ENCODE data around the gene RHBDF2.
"Not testable (repeated sequence)": the region's sequence is repeated elsewhere in the genome, so short reads cannot be mapped to it uniquely, and the experiment has no call there.

The RHBDF2 gene

DNA sequence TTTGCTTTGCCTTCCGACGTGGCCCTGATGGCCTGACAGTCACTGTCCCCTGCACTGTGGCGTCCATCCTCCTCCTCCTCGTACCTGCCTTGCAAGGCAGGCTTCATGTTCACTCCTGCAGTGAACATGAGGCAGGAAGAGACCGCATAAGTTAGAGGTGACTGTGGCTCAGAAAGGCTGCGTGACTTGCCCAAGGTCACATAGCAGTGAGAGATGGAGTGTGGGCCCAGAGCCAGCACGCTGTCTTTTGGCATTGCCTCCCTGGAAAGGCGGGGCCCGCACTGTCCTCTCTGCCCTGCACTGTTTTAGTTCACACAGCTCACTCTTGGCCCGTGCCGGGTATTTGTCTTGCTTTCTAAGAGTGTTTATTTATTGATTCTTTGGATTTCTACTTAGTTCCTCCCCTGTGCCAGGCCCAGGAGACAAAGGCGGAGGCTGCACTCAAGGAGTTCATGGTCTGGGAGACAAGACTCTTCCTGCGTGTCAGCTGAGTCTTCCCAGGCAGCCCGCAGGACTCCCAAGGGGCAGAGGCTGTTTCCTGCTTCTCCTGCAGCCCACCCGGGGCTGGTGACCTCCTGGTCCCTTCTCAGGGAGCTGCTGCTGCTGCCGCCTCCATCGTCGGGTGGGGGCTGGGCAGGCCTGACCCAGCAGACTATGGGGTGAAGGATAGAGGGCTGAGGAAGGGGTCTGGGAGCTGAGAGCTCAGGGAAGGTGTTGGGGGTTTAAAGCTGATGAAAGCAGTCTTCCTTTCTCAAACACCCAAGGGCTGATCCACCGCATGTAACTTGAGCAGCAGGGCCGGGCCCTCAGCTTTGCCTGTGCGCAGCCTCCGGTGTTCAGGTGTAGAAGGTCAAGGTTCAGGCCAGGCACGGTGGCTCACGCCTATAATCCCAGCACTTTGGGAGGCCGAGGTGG, 23.6 kb upstream of the RHBDF2 start:
- DNase-seq: no peak

DNA sequence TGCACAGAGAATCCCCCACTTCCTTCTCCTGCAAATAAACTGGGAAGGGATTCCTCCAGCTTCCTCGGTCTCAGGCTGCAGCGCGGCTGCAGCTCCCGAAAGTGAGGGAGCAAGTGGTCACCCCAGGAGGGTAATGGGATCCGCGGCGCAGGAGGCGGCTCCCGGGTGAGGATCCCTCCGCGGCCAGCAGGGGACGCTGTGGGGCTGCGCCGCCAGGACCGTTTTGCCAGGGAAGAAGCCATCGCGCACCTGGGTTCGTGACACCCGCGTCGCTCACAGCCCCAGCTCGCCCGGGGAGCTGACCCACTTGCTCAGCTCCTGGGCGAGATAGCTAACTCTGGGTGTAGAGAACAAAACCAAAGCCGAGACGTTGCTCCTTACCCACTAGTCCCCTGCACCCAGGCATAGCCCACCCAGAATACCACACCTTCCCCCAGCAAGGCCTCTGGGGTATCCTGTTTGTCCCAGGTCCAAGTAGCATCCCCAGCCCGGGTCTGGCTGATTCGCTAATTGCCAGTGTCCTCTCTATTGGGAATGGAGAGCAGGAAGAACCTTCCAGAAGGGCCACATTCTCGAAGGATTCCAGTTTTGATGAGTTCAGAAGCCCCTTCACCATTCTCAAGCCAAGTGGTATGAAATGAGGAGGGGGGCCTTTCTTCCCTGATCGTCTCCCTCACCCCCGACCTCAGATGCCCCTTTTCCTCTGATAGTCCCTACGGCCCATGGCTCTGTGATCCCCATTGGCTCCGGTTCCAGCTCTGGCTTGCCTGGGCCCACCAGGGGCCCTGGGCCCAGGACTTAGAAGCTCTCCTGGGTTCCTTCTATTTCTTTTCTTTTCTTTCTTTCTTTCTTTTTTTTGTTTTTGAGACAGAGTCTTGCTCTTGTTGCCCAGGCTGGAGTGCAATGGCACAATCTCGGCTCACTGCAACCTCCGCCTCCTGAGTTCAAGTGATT, 22.1 kb upstream of the RHBDF2 start:
- DNase-seq: no peak

DNA sequence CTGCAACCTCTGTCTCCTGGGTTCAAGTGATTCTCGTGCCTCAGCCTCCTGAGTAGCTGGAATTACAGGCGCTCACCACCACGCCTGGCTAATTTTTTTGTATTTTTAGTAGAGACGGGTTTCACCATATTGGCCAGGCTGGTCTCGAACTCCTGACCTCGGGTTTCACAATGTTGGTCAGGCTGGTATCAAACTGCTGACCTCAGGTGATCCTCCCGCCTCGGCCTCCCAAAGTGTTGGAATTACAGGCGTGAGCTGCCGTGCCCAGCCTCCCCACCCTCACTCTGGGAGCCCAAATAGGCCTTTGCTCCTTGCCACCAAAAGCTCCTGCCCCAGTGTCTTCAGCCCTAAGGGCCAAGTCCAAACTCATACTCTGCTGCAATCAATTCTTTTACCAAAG, 20.5 kb upstream of the RHBDF2 start:
- DNase-seq: not testable (repeated sequence)

DNA sequence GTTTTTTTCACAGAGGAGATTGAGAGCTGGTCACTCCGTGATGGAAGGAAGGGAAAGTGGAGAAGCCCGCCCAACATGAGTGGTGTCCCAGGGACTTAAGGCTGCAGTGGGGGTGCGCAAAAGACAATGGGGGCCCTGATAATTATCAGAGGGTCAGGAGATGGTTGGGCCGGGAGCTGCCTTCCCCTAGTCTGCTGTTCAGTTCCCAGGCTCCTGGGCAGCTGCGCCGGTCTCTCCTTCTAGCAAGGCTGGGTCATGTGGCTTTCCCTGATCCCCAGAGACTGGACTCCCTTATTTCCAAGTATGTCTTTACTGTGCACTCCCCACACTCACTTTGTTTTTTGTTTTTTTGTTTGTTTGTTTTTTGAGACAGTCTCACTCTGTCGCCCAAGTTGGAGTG, 20.0 kb upstream of the RHBDF2 start:
- DNase-seq: no peak

DNA sequence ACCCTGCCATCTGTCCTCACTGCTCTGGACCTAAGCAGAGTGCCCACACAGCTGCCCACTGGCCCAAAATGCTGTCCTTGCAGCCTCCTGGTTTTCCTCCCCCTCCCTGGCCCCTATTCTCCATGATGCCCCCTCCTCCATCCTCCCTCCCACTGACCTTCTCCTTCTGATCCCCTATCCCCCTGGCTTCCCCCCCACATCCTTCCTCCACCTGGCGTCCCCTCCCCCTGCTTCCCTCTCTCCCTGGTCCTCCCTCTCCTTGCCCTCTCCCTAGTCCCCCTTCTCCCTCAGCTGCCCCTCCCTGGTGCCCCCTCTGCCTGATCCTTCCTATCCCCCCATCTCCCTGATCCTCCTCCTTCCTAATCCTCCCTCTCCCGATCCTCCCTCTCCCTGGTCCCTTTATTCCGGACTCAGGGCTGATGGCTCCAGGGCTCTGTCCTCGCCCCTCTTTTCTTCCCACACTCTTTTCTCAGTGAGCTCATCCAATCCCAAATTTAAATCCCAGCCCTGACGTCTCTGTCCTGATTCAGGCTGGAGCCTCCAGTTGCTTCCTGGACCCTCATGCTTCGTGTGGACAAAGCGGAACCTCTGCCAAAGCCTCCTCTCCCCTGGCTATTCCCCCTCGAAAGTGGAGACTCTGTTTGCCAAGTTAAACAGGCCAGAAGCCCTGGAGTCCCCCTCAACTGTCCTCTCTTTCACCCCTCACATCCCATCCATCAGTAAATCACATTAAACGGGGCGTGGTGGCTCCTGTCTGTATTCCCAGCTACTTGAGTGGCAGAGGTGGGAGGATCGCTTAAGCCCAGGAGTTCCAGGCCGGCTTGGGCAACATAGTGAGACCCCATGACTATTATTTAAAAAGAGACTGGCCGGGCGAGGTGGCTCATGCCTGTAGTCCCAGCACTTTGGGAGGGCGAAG, 18.1 kb upstream of the RHBDF2 start:
- no peak for DNase-seq

DNA sequence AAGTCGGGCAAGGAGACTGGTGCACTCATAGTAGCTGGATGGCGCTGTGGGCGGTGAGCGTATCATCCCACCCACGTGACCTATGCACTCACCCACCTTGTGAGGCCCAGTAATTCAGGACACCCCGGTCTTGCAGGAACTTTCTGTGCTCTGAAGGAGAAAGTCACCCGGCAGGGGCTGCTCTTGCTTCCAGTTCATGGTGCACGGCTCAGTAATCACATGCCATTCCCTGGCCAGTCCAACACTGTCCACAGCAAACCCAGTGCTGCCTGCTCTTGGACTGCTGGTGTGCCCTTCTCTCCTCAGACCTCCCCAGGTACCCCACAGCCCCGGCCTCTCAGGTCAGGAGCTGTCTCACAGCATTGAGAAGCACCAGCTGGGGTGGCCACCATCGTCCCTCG, 16.4 kb upstream of the RHBDF2 start:
- no peak for DNase-seq

DNA sequence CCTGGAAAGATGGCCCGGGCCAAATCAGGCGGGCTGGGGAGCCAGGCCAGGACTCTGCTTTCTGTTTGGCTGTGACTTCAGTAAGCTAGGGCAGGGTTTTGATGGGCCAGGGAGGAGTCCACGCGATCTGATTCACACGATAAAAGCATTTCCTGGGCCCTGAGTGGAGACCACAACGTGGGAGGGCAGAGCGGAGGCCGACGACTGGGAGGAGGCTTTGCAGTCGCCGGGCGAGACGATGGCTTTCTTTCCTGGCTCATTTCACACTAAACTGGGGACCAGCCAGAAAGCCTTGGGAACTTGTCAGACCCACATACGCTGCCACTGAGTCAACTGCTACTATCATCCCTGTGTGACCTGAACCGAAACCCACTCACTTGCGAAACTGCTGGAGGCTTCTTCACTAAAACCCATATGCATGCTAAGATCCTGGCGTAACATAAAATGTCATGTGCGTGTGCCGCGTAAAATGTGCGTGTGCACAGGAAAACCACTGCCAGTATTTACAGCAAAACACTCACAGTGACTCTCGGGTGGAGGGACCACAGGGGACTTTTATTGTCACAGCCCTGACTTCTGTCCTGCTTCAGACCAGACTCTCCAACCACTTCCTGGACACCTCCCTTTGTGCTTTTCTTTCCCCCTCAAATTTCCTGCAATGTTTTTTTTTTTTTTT, 14.2 kb upstream of the RHBDF2 start:
- peak; percentile 78 for DNase-seq

DNA sequence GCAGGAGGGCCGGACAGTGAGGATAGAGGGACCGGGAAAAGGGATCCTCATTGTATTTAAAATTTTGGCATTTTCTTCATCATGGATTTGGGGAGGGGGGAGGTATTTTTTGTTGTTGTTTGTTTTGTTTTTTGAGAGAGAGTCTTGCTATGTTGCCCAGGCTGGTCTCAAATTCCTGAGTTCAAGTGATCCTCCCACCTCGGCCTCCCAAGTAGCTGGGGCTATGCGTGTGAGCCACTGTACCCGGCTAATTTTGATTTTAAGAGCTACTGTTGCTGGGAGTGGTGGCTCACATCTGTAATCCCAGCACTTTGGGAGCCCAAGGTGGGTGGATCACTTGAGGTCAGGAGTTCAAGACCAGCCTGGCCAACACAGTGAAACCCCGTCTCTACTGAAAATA, 13.1 kb upstream of the RHBDF2 start:
- DNase-seq: not testable (repeated sequence)

DNA sequence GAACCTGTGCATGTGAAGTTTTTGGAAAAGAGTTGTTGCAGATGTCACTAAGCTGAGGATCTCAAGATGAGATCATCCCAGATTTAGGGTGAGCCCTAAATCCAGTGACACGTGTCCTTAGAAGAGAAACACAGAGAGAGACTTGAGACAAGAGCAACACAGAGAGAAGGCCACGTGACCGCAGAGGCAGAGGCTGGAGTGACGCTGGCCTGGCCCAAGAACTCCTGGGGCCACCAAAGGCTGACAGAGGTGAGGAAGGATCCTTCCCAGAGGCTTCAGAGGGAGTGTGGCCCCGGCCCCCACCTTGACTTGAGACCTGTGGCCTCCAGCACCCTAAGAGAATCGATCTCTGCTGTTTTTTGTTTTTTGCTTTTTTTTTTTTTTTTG, 12.1 kb upstream of the RHBDF2 start:
- no peak for DNase-seq

DNA sequence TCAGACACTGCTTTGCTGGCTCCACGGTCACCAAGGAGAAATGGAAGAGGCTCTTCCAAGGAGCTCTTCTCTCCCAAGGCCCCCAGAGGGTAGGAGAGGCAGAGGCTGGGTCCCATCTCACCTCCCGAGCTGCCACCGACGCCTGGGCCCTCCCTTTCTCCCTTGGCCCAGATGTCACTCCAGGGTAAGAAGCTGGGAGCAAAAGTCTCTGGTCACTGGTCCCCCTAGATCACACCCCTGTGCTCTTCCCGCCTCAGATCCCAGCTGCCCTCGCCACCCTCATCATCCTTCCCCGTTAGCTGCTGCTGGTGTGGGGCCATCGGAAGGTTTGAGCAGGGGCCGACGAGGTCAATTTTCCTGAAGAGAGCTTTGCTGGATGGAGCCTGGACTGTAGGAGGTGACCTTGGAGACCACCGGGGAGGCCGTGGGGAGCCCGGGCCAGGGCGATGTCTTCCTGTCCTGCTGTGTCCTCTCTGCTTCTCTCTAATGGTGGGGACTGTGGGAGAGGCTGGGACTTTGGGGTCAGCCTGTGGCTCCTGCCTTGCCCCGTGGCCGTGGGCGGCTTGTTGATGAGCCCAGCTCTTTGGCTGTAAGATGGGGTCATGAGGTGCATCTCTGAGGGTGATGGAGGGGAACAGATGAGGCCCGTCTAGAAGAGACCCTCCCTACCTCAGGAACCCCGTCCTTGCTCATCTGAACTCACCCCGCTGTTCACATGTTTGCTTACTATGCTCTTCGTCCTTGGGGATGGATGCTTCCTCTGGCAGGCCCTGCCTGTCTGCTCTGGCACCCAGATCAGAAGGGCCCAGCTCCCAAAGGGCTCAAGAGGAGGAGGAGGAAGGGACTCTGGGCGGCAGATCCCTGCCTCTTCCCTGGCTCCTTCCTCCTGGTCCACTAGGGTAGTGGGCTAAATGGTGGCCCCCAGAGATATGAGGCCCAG, 11.4 kb upstream of the RHBDF2 start:
- no peak for DNase-seq

DNA sequence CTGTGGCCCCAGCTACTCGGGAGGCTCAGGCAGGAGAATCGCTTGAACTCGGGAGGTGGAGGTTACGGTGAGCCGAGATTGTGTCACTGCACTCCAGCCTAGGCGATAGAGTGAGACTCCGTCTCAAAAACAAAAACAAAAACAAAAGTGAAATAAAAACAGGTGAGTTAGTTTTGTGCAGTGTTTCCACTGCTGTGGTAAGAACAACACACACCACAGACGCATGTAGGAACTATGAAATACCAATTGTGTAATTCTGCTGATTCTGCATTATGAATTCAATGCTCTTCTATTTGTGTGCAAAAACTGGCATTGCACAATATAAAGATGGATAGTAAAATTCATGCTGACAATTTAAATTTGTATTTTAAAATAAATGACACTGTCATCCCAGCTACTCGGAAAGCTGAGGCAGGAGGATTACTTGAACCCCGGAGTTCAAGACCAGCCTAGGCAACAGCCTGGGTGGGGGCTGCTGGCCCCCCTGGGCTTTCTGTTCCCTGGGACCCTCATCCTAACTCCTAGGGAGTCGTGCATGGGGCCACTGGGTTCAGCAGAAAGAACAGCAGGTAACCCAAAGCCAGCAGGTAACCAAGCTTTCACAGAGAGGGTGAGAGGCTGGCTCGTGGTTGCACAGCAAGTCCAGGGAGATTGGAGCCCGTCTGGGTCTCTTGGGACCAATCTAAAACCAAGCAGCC, 10.6 kb upstream of the RHBDF2 start:
- no peak for DNase-seq

DNA sequence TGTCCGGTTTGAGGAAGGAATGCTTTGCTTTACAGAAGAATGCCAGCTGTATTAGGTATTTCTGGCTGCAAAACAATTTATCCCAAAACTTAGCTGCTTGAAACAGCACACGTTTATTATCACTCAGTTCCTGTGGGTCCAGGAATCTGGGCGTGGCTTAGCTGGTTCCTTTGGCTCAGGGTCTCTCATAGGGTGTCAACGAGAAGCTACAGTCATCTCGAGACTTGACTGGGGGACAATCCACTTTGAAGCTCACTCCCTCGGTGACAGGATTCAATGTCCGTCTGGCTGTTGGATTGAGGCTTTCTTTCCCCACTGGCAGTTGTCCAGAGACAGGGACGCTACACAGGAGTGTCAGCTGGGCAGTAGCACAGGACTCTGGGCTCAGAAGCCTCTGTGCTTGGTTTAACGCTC, 9.6 kb upstream of the RHBDF2 start:
- DNase-seq: peak; percentile 34

DNA sequence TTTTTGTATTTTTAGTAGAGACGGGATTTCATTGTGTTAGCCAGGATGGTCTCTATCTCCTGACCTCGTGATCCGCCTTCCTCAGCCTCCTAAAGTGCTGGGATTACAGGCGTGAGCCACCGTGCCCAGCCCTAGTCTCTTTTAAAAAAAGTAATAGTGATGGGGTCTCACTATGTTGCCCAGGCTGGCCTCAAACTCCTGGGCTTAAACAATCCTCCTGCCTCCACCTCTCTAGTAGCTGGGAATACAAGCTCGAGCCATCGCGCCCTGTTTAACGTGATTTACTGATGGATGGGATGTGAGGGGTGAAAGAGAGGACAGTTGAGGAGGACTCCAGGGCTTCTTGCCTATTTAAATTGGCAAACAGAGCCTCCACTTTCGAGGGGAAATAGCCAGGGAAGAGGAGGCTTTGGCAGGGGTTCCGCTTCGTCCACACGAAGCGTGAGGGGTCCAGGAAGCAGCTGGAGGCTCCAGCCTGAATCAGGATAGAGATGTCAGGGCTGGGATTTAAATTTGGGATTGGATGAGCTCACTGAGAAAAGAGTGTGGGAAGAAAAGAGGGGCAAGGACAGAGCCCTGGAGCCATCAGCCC, 7.3 kb upstream of the RHBDF2 start:
- DNase-seq: not testable (repeated sequence)

DNA sequence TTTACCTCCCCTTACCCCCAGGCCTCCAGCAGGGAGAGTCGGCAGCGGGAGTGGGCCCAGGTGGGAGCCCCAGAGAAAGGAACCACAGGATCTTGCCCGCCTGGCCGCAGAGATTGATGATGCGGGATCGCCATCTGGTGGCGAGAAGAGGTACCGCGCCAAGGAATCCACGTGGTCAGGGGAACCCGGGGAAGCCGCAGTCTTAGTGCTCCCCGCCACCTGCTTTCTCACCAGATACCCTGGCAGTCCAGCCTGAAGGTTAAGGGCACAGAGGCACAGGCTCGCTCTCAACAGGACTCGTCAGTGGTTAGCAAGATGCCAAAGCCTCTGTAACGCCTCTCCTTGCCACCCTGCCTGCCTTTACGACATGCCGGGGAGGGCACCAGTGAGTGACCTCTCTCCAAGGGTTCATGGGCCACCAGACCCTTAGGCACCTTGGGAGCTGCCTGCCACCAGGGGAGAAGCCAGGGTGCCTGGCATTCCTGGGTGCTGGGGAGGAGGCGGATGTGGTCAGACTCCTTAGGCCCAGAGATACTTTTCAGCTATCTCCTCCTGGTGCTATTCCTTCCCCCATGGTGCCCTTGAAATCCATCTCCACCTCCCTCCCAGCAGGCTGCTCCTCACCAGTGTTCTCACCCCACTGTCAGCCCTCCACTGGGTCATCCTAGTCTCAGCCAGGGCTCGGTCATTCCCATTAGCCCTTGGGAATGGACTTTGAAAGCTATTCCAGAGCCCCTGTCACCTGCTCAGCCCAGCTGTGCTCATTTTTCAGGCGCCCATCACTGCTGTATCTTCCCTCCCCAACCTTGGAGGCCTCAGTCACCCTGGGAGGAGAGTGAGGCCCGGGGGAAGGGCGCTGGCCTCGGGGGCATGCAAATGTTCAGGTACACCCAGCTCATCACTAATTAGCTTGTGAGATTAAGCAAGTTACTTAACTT, 5.5 kb upstream of the RHBDF2 start:
- peak; percentile 57 for DNase-seq

DNA sequence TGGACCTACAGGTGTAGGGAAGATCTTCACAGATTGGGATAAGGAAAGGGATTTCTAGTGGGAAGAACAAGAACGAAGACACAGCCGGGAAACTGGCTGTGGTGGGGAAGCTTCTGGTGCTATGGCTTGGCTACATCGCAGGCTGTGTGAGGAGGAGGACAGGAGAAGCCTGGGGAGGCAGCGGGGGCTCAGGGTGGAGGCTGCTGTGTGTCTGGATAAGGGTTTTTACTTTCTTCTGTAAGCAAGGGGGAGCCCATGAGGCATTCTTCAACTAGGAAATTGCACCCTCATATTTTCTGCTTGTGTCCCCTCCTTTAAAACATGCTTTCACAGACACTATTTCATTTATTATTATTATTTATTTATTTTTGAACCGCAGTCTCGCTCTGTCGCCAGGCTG, 2.9 kb upstream of the RHBDF2 start:
- DNase-seq: no peak

DNA sequence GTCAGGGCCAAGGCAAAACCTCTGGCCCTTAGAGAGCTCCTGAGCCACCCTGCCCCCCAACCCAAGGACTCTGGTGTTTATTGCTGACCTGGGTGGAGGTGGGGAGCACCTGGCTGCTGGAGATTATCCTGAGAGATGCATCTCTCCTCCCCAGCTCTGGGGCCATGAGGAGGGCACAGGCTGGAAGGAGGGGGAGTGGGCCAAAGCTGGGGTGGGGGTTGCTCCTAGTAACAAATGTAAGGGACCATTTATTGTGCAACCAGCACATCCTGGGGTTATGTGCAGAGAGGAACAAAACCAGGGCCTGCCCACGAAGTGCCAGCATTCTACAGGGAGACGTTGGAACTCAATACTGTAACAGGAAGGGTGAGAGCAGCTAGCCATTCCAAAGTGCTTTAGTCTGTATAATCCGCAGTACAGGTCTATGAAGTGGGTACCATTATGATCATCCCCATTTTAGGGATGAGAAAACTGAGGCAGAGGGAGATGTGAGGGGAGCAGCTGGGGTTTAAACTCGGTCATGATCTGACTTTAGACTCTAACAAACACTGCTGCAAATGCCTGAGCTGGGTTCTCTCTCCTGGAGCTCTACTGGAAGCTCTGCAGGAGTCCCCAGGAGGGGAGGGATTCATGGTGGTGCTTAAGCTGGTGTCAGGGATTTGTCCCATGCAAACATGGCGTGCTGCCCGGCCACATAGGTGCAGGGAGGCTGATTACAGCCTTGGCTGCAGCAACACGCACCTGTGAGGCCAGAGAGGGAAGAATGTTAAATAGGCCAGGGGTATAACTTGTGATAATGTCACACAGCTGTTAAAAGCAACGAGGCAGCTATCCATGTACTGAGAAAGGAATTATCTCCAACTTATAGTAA, 1.4 kb upstream of the RHBDF2 start:
- DNase-seq: no peak

DNA sequence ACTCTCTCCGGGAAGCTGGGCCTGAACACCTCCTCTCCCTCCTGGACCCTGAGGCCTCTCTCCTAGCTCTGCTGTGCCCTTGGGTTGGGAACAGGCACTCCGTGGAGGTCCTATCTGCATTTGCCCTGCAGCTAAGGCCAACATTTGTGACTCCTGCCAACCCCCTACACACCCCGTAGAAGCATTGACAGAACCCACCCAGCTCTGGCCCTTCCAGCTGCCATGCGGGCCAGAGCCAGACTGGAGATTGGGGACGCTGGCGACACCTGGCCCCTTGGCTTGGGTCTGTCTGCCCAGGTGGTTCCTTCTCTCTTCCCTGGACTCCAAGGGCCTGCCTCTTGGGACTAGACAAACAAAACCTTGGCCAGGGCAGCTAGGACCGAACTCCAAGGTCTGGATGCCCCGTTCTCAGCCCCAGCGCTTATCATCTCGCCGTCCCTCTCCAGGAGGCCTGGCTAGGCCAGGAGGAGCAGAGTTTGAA, 644 bp upstream of the RHBDF2 start:
- DNase-seq: no peak
